C4-2B (cell line): Measurements from ENCODE around the gene DLX2.

ENCODE experiments used
- H3K27ac ChIP-seq: fragments of 450-650 bp; 2 replicates; pipeline ENCODE4 v1.5.1; 2017
- ZFX ChIP-seq: fragments of 450-650 bp; IDR thresholded peaks from 2 replicates; pipeline ENCODE4 v1.6.1; 2017
- TF ChIP-seq, protein P1 (sequence below): fragments of 450-650 bp; conservative IDR thresholded peaks from 2 replicates; pipeline ENCODE4 v1.5.1; 2017; ENCODE audit warnings: mild to moderate bottlenecking

Gene DLX2

DNA sequence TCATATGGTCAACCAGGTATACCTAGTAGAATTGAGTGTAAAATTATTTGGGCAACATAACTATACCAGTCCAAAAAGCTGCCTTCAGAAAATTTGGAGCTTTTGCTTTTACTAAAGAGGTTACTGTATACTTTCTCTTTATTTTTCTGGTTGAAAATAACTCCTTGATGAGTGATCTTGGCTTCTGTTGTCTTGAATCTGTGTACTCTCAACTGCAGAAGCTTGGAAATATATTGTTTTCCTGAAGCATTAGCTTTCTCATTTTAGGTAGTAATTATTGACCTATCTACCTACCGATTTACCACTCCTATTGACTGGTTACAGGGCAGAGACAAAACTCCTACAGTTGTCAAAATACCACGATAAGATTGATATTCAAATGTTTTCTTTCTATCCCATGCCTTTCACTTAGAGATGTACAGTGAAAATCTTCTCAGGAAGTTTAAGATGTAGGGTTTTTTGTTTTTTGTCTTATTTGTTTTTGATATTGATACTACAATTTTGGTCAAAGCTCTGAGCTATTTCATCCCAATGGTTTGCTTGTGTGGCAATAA lies 53.1 kb downstream of the DLX2 start:
- TF ChIP-seq, protein P1, sequence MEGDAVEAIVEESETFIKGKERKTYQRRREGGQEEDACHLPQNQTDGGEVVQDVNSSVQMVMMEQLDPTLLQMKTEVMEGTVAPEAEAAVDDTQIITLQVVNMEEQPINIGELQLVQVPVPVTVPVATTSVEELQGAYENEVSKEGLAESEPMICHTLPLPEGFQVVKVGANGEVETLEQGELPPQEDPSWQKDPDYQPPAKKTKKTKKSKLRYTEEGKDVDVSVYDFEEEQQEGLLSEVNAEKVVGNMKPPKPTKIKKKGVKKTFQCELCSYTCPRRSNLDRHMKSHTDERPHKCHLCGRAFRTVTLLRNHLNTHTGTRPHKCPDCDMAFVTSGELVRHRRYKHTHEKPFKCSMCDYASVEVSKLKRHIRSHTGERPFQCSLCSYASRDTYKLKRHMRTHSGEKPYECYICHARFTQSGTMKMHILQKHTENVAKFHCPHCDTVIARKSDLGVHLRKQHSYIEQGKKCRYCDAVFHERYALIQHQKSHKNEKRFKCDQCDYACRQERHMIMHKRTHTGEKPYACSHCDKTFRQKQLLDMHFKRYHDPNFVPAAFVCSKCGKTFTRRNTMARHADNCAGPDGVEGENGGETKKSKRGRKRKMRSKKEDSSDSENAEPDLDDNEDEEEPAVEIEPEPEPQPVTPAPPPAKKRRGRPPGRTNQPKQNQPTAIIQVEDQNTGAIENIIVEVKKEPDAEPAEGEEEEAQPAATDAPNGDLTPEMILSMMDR = no peak
- TF ChIP-seq ZFX = no peak
- H3K27ac ChIP-seq = no peak overlapping the region
